ENCODE measurements around the gene ACBD3. TPM values are rescaled to one million over a fixed set of nuclear protein-coding genes. Genes with fewer than 3 reads are reported as not detected.

The ACBD3 gene
- total and polyA plus RNA-seq, 10 of the 15 experiments (the other 5 are each of a cell fraction or from before 2014, with no cell fraction given): 7.5 to 27.9 (median 20.3) TPM

- ChIA-PET POLR2A (interaction anchor here (1.0 to 2.7 kb wide), 5 partner anchors 57 to 220 kb away, joined by 4 to 22 read pairs (median 4); partner anchors contain the start of gene H3-3A), SMC1A (ENCODE audit: uncharacterized antibody, unreplicated experiment) (interaction anchor here (1.0 to 9.5 kb wide), 7 partner anchors 12 to 121 kb away, joined by 3 to 125 read pairs (median 5); no protein-coding TSS in a partner anchor), RAD21 (ENCODE audit: unreplicated experiment) (interaction anchor here (0.8 to 6.6 kb wide), 6 partner anchors 10 to 148 kb away, joined by 3 to 81 read pairs (median 4); no protein-coding TSS in a partner anchor), CTCF (interaction anchor here (0.7 to 9.4 kb wide), 11 partner anchors 9 to 221 kb away, joined by 3 to 180 read pairs (median 5); no protein-coding TSS in a partner anchor)
- Histone ChIP-seq H3K4me2 (ENCODE audit: control insufficient read depth, insufficient read depth) (peak overlapping the region; percentile 93), H4K20me1 (ENCODE audit: control insufficient read depth, insufficient read depth) (no peaks in the 10 kb centered on the region), H3K4me3 (peak overlapping the region; percentile 94), H2AFZ (ENCODE audit: control insufficient read depth, low read depth, low read length) (no peak overlapping the region), H3K79me2 (ENCODE audit: control insufficient read depth, insufficient read depth, low read length) (peaks cover 61% of the 10 kb centered on the region), H3K36me3 (ENCODE audit: control insufficient read depth in 2 of 2, insufficient read depth in 2 of 2, low read length in 1 of 2) (peaks cover 0 to 5% of the 10 kb centered on the region in 2 experiments; a peak in 1 of 4 replicates), H3K27ac (ENCODE audit: control insufficient read depth, insufficient read depth) (peak overlapping the region; percentile 88), H3K27me3 (replicated peaks in 1 of 2; ENCODE audit: control insufficient read depth in 2 of 2, insufficient read depth in 2 of 2, low read length in 1 of 2) (no peaks in the 10 kb centered on the region), H3K4me1 (ENCODE audit: control insufficient read depth, insufficient read depth, low read length) (peaks cover 7% of the 10 kb centered on the region; the same call in 1 of the 2 replicates), H3K9ac (ENCODE audit: control insufficient read depth, insufficient read depth, low read length) (peak overlapping the region; percentile 96), H3K9me3 (replicated peaks; ENCODE audit: control insufficient read depth, insufficient read depth, low read length) (no peaks in the 10 kb centered on the region)
- TSS peak; percentile 70 for BruUV-seq (replicated peaks)
- DNase-seq (ENCODE audit: low read depth, low spot score): no peak
- 2% methylated on average over 14 of the region's 14 CpGs for WGBS (ENCODE audit: insufficient coverage, insufficient replicate concordance, low lambda C conversion rate, missing lambda C conversion rate)
- no peak for FAIRE-seq
- intact Hi-C loops (cut with micrococcal nuclease; ENCODE audit: unreplicated experiment): loop anchor here (2.0 to 10.0 kb wide), 2 partner anchors 61 to 711 kb away; no protein-coding TSS in a partner anchor
- no peak for ATAC-seq
- in situ Hi-C loops (cut with MboI): no loop called here
- TF ChIP-seq RAD51 (IDR thresholded peaks at IDR 0.05) (no peak), HSF1 (IDR thresholded peaks at IDR 0.05; ENCODE audit: low read depth, low read length) (peak; percentile 60; the same call in 1 of the 2 replicates), ZNF384 (IDR thresholded peaks at IDR 0.05; ENCODE audit: borderline replicate concordance, low read depth, low read length) (peak; percentile 35; the same call in 1 of the 2 replicates), RELB (IDR thresholded peaks at IDR 0.05; ENCODE audit: low read depth) (0 out of 2 replicates have a peak, but pooled peaks have one; percentile 13), STAT1 (conservative IDR thresholded peaks at IDR 0.05) (no peak), EP300 (IDR thresholded peaks at IDR 0.05; ENCODE audit: borderline replicate concordance in 1 of 2, control insufficient read depth in 1 of 2, low read depth in 2 of 2, low read length in 2 of 2) (no peak), ZNF207 (IDR thresholded peaks at IDR 0.05; ENCODE audit: borderline replicate concordance) (no peak), RUNX3 (IDR thresholded peaks at IDR 0.05; ENCODE audit: low read length) (no peak), TCF3 (IDR thresholded peaks at IDR 0.05; ENCODE audit: borderline replicate concordance, insufficient read depth, low read depth, low read length) (no peak)
- TF ChIP-seq, protein P1, sequence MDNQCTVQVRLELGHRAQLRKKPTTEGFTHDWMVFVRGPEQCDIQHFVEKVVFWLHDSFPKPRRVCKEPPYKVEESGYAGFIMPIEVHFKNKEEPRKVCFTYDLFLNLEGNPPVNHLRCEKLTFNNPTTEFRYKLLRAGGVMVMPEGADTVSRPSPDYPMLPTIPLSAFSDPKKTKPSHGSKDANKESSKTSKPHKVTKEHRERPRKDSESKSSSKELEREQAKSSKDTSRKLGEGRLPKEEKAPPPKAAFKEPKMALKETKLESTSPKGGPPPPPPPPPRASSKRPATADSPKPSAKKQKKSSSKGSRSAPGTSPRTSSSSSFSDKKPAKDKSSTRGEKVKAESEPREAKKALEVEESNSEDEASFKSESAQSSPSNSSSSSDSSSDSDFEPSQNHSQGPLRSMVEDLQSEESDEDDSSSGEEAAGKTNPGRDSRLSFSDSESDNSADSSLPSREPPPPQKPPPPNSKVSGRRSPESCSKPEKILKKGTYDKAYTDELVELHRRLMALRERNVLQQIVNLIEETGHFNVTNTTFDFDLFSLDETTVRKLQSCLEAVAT (IDR thresholded peaks at IDR 0.05): 0 out of 2 replicates have a peak, but pooled peaks have one; percentile 23
- TF ChIP-seq, protein P2, sequence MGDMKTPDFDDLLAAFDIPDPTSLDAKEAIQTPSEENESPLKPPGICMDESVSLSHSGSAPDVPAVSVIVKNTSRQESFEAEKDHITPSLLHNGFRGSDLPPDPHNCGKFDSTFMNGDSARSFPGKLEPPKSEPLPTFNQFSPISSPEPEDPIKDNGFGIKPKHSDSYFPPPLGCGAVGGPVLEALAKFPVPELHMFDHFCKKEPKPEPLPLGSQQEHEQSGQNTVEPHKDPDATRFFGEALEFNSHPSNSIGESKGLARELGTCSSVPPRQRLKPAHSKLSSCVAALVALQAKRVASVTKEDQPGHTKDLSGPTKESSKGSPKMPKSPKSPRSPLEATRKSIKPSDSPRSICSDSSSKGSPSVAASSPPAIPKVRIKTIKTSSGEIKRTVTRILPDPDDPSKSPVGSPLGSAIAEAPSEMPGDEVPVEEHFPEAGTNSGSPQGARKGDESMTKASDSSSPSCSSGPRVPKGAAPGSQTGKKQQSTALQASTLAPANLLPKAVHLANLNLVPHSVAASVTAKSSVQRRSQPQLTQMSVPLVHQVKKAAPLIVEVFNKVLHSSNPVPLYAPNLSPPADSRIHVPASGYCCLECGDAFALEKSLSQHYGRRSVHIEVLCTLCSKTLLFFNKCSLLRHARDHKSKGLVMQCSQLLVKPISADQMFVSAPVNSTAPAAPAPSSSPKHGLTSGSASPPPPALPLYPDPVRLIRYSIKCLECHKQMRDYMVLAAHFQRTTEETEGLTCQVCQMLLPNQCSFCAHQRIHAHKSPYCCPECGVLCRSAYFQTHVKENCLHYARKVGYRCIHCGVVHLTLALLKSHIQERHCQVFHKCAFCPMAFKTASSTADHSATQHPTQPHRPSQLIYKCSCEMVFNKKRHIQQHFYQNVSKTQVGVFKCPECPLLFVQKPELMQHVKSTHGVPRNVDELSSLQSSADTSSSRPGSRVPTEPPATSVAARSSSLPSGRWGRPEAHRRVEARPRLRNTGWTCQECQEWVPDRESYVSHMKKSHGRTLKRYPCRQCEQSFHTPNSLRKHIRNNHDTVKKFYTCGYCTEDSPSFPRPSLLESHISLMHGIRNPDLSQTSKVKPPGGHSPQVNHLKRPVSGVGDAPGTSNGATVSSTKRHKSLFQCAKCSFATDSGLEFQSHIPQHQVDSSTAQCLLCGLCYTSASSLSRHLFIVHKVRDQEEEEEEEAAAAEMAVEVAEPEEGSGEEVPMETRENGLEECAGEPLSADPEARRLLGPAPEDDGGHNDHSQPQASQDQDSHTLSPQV (IDR thresholded peaks at IDR 0.05): no peak
Measured at GRCh38 chr1:226185141-226186036, 1.2 kb downstream of the ACBD3 start.

All from GM12878 (cell line).